ENCODE data around the gene SIX5.

GRCh38 chr19:45814166-45814780 is 45.2 kb upstream of the SIX5 start:
- TF ChIP-seq POLR2AphosphoS5 (IDR thresholded peaks at IDR 0.05; ENCODE audit: low read depth, low read length): no peak
- TF ChIP-seq, protein P1, sequence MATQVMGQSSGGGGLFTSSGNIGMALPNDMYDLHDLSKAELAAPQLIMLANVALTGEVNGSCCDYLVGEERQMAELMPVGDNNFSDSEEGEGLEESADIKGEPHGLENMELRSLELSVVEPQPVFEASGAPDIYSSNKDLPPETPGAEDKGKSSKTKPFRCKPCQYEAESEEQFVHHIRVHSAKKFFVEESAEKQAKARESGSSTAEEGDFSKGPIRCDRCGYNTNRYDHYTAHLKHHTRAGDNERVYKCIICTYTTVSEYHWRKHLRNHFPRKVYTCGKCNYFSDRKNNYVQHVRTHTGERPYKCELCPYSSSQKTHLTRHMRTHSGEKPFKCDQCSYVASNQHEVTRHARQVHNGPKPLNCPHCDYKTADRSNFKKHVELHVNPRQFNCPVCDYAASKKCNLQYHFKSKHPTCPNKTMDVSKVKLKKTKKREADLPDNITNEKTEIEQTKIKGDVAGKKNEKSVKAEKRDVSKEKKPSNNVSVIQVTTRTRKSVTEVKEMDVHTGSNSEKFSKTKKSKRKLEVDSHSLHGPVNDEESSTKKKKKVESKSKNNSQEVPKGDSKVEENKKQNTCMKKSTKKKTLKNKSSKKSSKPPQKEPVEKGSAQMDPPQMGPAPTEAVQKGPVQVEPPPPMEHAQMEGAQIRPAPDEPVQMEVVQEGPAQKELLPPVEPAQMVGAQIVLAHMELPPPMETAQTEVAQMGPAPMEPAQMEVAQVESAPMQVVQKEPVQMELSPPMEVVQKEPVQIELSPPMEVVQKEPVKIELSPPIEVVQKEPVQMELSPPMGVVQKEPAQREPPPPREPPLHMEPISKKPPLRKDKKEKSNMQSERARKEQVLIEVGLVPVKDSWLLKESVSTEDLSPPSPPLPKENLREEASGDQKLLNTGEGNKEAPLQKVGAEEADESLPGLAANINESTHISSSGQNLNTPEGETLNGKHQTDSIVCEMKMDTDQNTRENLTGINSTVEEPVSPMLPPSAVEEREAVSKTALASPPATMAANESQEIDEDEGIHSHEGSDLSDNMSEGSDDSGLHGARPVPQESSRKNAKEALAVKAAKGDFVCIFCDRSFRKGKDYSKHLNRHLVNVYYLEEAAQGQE (IDR thresholded peaks at IDR 0.05; ENCODE audit: insufficient read depth in 1 of 2, low read depth in 2 of 2, low read length in 2 of 2): no peak
- TF ChIP-seq TAF1 (IDR thresholded peaks at IDR 0.05; ENCODE audit: borderline replicate concordance, insufficient read depth, low read length): no peak
- no peak for TF ChIP-seq SIN3A (IDR thresholded peaks at IDR 0.05; ENCODE audit: borderline replicate concordance, insufficient read depth, low read length)
- TF ChIP-seq FOXP2 (optimal IDR thresholded peaks at IDR 0.05; ENCODE audit: borderline replicate concordance, extremely low read depth, extremely low read length, insufficient read depth): no peak
